ENCODE data around the gene LRRC31.

DNA sequence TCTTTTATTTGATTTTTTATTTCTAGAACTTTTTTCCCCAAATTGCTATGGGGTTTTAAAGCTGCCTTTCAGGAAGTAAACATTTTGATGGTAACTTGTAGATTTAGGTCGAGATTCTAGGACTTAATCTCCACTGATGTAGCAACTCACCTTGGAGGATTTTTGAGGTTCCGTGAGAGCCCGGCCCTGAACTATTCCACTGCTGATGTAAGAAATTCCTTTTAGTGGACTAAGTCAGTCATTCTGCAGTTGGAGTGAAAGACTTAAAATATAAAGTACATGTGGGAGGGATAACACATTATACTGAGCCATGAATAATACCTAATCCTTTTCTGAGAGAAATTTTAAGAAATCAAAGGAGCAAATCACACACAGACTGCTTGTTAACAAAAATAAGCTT lies 44.4 kb downstream of the LRRC31 start:
- no peak for TF ChIP-seq ZBTB7A (IDR thresholded peaks at IDR 0.05; ENCODE audit: low read depth)
- TF ChIP-seq TCF12 (IDR thresholded peaks at IDR 0.05; ENCODE audit: low read depth), result no peak
- TF ChIP-seq EP300 (IDR thresholded peaks at IDR 0.05; ENCODE audit: borderline replicate concordance), result no peak

All from Ishikawa (cell line).